ENCODE data around the gene PILRA. TPM values are rescaled to one million over a fixed set of nuclear protein-coding genes. Genes with fewer than 3 reads are reported as not detected.
"Not testable (repeated sequence)": the region's sequence is repeated elsewhere in the genome, so short reads cannot be mapped to it uniquely, and the experiment has no call there.

PILRA gene
- total RNA-seq, 1 donor, result 0.43 TPM

GRCh38 chr7:100374601-100375000, 1.3 kb downstream of the PILRA start:
- no peak for DNase-seq (ENCODE audit: low read depth)
- TF ChIP-seq CTCF (IDR thresholded peaks at IDR 0.05; ENCODE audit: insufficient read depth, low read depth, low read length), result no peak

DNA sequence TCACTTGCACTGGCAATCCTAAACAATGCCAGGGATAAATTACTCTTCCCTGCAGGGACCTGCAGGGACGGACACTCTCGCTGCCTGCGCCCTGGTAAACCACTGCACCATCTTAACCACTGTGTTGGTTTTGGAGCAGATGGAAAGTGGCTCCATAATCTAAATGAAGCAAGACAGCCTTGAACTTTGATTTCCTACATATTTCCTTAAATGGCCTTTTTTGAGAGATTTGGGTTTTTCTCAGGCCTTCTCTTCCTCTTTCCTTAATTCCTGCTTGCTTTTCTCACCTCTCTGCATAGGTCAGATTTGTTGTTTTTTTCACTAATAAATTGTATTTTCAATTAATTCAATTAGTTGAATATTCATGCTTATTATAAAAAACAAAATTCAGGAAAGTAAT, 2.8 kb downstream of the PILRA start:
- H3K4me3 ChIP-seq (ENCODE audit: low read depth, low read length), result no peak overlapping the region
- DNase-seq (ENCODE audit: low read depth), result no peak
- TF ChIP-seq CTCF (IDR thresholded peaks at IDR 0.05; ENCODE audit: insufficient read depth, low read depth, low read length), result no peak

More at GRCh38 chr7:100374601-100375000, 1.3 kb downstream of the PILRA start:
- H3K4me3 ChIP-seq (ENCODE audit: low read depth, low read length), result no peak overlapping the region

- TF ChIP-seq CTCF (IDR thresholded peaks at IDR 0.05; ENCODE audit: insufficient read depth, low read depth, low read length), result no peak
Observed at GRCh38 chr7:100378114-100378755, 4.9 kb downstream of the PILRA start.

DNA sequence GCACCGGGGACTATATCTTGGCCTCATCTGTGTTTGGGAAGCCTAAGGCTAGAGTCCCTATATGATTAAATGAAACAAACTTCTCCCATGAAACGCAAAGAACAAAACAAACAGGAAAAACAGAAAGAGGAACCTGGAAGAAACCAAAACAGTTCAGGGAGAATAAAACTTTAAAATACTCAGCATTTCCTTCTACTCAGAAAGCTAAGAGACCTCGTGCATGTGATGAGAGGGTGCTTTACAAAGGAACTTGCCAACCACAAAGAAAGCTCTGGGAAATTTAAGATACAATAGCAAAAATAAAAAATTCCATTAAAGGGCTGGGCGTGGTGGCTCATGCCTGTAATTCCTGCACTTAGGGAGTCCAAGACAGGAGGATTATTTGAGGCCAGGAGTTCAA, 6.9 kb downstream of the PILRA start:
- H3K4me3 ChIP-seq (ENCODE audit: low read depth, low read length), result no peak overlapping the region
- DNase-seq (ENCODE audit: low read depth), result no peak
- no peak for TF ChIP-seq CTCF (IDR thresholded peaks at IDR 0.05; ENCODE audit: insufficient read depth, low read depth, low read length)

More at GRCh38 chr7:100378114-100378755, 4.9 kb downstream of the PILRA start:
- no peak overlapping the region for H3K4me3 ChIP-seq (ENCODE audit: low read depth, low read length)
- DNase-seq (ENCODE audit: low read depth), result peak; percentile 79

DNA sequence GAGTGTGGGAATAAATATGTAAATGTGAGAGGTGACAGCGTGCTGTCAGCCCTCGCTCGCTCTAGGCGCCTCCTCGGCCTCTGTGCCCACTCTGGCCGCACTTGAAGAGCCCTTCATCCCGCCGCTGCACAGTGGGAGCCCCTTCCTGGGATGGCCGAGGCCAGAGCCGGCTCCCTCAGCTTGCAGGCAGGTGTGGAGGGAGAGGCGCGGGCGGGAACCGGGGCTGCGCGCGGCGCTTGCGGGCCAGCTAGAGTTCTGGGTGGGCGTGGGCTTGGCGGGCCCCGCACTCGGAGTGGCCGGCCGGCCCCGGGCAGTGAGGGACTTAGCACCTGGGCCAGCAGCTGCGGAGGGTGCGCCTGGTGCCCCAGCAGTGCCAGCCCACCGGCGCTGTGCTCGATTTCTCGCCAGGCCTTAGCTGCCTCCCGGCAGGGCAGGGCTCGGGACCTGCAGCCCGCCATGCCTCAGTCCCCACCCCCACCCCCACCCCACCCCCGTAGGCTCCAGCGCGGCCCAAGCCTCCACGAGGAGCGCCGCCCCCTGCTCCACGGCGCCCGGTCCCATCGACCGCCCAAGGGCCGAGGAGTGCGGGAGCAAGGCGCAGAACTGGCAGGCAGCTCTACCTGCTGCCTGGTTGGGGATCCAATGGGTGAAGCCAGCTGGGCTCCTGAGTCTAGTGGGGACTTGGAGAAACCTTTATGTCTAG, 8.4 kb downstream of the PILRA start:
- H3K4me3 ChIP-seq (ENCODE audit: low read depth, low read length); DNase-seq (ENCODE audit: low read depth): not testable (repeated sequence)

DNA sequence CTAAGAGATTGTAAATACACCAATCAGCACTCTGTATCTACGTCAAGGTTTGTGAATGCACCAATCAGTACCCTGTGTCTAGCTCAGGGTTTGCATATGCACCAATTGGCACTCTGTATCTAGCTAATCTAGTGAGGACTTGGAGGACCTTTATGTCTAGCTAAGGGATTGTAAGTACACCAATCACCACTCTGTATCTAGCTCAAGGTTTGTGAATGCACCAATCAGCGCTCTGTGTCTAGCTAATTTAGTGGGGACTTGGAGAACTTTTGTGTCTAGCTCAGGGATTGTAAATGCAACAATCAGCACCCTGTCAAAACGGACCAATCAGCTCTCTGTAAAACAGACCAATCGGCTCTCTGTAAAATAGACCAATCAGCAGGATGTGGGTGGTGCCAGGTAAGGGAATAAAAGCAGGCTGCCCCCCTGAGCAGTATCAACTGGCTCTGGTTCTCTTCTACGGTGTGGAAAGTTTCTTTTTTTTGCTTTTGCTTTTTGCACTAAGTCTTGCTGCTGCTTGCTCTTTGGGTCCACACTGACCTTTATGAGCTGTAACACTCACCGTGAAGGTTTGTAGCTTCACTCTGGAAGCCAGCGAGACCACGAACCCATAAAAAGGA, 9.1 kb downstream of the PILRA start:
- not testable (repeated sequence) for H3K4me3 ChIP-seq (ENCODE audit: low read depth, low read length); DNase-seq (ENCODE audit: low read depth)

GRCh38 chr7:100384628-100385294, 11.5 kb downstream of the PILRA start:
- no peak overlapping the region for H3K4me3 ChIP-seq (ENCODE audit: low read depth, low read length)
- no peak for DNase-seq (ENCODE audit: low read depth)
- no peak for TF ChIP-seq CTCF (IDR thresholded peaks at IDR 0.05; ENCODE audit: insufficient read depth, low read depth, low read length)
